A673 (cell line): ENCODE data around the gene SSUH2.

Experiments used
- CTCF ChIP-seq: fragments of 300-800, 200-600 bp; sonication (generic); conservative IDR thresholded peaks from 2 replicates; pipeline ENCODE4 v1.5.1; 2017; ENCODE audit warnings: low read depth, mild to moderate bottlenecking, antibody characterized with exemption, low read length, moderate library complexity, mixed read lengths
- EZH2 ChIP-seq: fragments of 200-600 bp; sonication (generic); IDR thresholded peaks from 2 replicates; pipeline ENCODE4 v1.6.1; 2017; ENCODE audit warnings: borderline replicate concordance, low read depth, mild to moderate bottlenecking, mixed read lengths, antibody characterized with exemption, low read length; ENCODE audit not compliant: poor library complexity, severe bottlenecking

DNA sequence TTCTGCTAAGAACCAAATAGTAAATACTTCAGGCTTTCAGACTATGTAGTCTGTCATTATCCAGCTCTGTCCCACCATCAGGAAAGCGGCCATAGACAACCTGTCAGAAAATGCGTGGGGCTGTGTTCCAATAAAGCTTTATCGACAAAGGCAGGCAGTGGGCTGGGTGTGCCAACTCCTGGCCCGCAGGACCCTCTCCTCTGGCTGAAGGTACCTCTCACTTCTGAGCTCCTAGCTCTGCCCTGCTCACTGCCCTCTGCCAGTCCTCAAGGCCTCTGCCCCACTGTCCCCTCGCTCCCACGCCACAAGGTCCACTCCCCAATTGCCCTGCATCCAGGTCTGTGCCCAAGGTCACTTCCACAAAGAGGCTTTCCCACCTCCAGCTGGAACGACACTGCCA, 20.0 kb downstream of the SSUH2 start:
- no peak for TF ChIP-seq CTCF
- no peak for TF ChIP-seq EZH2
